Measurements from ENCODE around the gene B4GALT1.

Gene B4GALT1

GRCh38 chr9:33151601-33152000, 15.5 kb downstream of the B4GALT1 start:
- H3K36me3 Mint-ChIP-seq (ENCODE audit: insufficient read depth), result peaks cover 61% of the 10 kb centered on the region
- DNase-seq, result no peak
- H3K4me3 Mint-ChIP-seq, result peak overlapping the region; percentile 69 to 73
- H3K9me3 Mint-ChIP-seq, result no peaks in the 10 kb centered on the region
- peaks cover 73 to 82% of the 10 kb centered on the region in 2 donors for H3K4me1 Mint-ChIP-seq (ENCODE audit: low read depth in 2 of 2)
- no peaks in the 10 kb centered on the region for H3K27me3 Mint-ChIP-seq
- no peak for ATAC-seq (replicated peaks)
- H3K27ac Mint-ChIP-seq, result peak overlapping the region; percentile 91 to 98

- no peaks in the 10 kb centered on the region for H3K27me3 Mint-ChIP-seq
- H3K9me3 Mint-ChIP-seq, result no peaks in the 10 kb centered on the region
- peak; percentile 28 for ATAC-seq (replicated peaks)
- peaks cover 63% of the 10 kb centered on the region for H3K36me3 Mint-ChIP-seq (ENCODE audit: insufficient read depth)
- no peak for DNase-seq
- peaks cover 75 to 85% of the 10 kb centered on the region in 2 donors for H3K4me1 Mint-ChIP-seq (ENCODE audit: low read depth in 2 of 2)
- H3K4me3 Mint-ChIP-seq, result peak overlapping the region; percentile 1 to 73
- H3K27ac Mint-ChIP-seq, result peak overlapping the region in 1 of 2 donors; percentile 98
These were observed 16.1 kb downstream of the B4GALT1 start for GRCh38 chr9:33151007-33151557.

- H3K36me3 Mint-ChIP-seq (ENCODE audit: insufficient read depth), result peaks cover 64% of the 10 kb centered on the region
- H3K4me1 Mint-ChIP-seq (ENCODE audit: low read depth in 2 of 2), result peaks cover 69 to 72% of the 10 kb centered on the region in 2 donors
- H3K27ac Mint-ChIP-seq, result peak overlapping the region; percentile 66 to 98
- ATAC-seq (replicated peaks), result no peak
- no peaks in the 10 kb centered on the region for H3K9me3 Mint-ChIP-seq
- no peak for DNase-seq
- H3K27me3 Mint-ChIP-seq, result no peaks in the 10 kb centered on the region
- H3K4me3 Mint-ChIP-seq, result peak overlapping the region in 1 of 2 donors; percentile 27
These were observed 18.6 kb downstream of the B4GALT1 start for GRCh38 chr9:33148367-33149014.

GRCh38 chr9:33147416-33148169, 19.5 kb downstream of the B4GALT1 start:
- no peak for DNase-seq
- peak overlapping the region in 1 of 2 donors; percentile 56 for H3K4me3 Mint-ChIP-seq
- H3K4me1 Mint-ChIP-seq (ENCODE audit: low read depth in 2 of 2), result peaks cover 68% of the 10 kb centered on the region in 2 donors
- H3K27me3 Mint-ChIP-seq, result no peaks in the 10 kb centered on the region
- H3K9me3 Mint-ChIP-seq, result no peaks in the 10 kb centered on the region
- no peak for ATAC-seq (replicated peaks)
- H3K27ac Mint-ChIP-seq, result peak overlapping the region; percentile 66 to 98
- peaks cover 67% of the 10 kb centered on the region for H3K36me3 Mint-ChIP-seq (ENCODE audit: insufficient read depth)

GRCh38 chr9:33146298-33146697, 20.8 kb downstream of the B4GALT1 start:
- Mint-ChIP-seq H3K4me1 (ENCODE audit: low read depth in 2 of 2) (peaks cover 67 to 68% of the 10 kb centered on the region in 2 donors), H3K9me3 (no peaks in the 10 kb centered on the region), H3K27ac (peak overlapping the region; percentile 66 to 98), H3K4me3 (peak overlapping the region in 1 of 2 donors; percentile 56), H3K36me3 (ENCODE audit: insufficient read depth) (peaks cover 73% of the 10 kb centered on the region), H3K27me3 (no peaks in the 10 kb centered on the region)
- DNase-seq (no peak), ATAC-seq (replicated peaks) (no peak)

- H3K4me3 Mint-ChIP-seq, result peak overlapping the region; percentile 73
- peaks cover 67 to 71% of the 10 kb centered on the region in 2 donors for H3K4me1 Mint-ChIP-seq (ENCODE audit: low read depth in 2 of 2)
- ATAC-seq (replicated peaks), result no peak
- peak overlapping the region; percentile 66 to 98 for H3K27ac Mint-ChIP-seq
- peaks cover 77% of the 10 kb centered on the region for H3K36me3 Mint-ChIP-seq (ENCODE audit: insufficient read depth)
- no peaks in the 10 kb centered on the region for H3K9me3 Mint-ChIP-seq
- DNase-seq, result no peak
- H3K27me3 Mint-ChIP-seq, result no peaks in the 10 kb centered on the region
These were observed 22.6 kb downstream of the B4GALT1 start for GRCh38 chr9:33144551-33144950.

- Mint-ChIP-seq H3K4me1 (ENCODE audit: low read depth in 2 of 2) (peaks cover 73 to 78% of the 10 kb centered on the region in 2 donors), H3K4me3 (peak overlapping the region; percentile 73), H3K27ac (peak overlapping the region; percentile 66 to 98), H3K27me3 (no peaks in the 10 kb centered on the region), H3K9me3 (no peaks in the 10 kb centered on the region), H3K36me3 (ENCODE audit: insufficient read depth) (peaks cover 82% of the 10 kb centered on the region)
- DNase-seq, result no peak
- ATAC-seq (replicated peaks), result peak; percentile 26
These were observed 23.9 kb downstream of the B4GALT1 start for GRCh38 chr9:33143241-33143661.

- H3K9me3 Mint-ChIP-seq, result no peaks in the 10 kb centered on the region
- peak overlapping the region; percentile 73 to 80 for H3K4me3 Mint-ChIP-seq
- ATAC-seq (replicated peaks), result peak; percentile 48
- peaks cover 81% of the 10 kb centered on the region for H3K36me3 Mint-ChIP-seq (ENCODE audit: insufficient read depth)
- H3K27me3 Mint-ChIP-seq, result no peaks in the 10 kb centered on the region
- peak overlapping the region; percentile 66 to 98 for H3K27ac Mint-ChIP-seq
- H3K4me1 Mint-ChIP-seq (ENCODE audit: low read depth in 2 of 2), result peaks cover 76 to 81% of the 10 kb centered on the region in 2 donors
- peak in 1 of 3 experiments; percentile 35 for DNase-seq
These were observed 24.6 kb downstream of the B4GALT1 start for GRCh38 chr9:33142535-33142934.

- ATAC-seq (replicated peaks), result no peak
These were observed 26.5 kb downstream of the B4GALT1 start for GRCh38 chr9:33140401-33141360.

GRCh38 chr9:33139421-33140228, 27.5 kb downstream of the B4GALT1 start:
- no peak for DNase-seq
- Mint-ChIP-seq H3K27ac (peak overlapping the region; percentile 82 to 98), H3K9me3 (no peaks in the 10 kb centered on the region), H3K36me3 (ENCODE audit: insufficient read depth) (peaks cover 81% of the 10 kb centered on the region), H3K4me1 (ENCODE audit: low read depth in 2 of 2) (peaks cover 81 to 85% of the 10 kb centered on the region in 2 donors), H3K27me3 (no peaks in the 10 kb centered on the region), H3K4me3 (peak overlapping the region; percentile 59 to 68)
- ATAC-seq (replicated peaks), result no peak

More at GRCh38 chr9:33140401-33141360, 26.5 kb downstream of the B4GALT1 start:
- Mint-ChIP-seq H3K4me1 (ENCODE audit: low read depth in 2 of 2) (peaks cover 81 to 85% of the 10 kb centered on the region in 2 donors), H3K27me3 (no peaks in the 10 kb centered on the region), H3K27ac (peak overlapping the region; percentile 82 to 98), H3K4me3 (peak overlapping the region; percentile 73 to 80), H3K36me3 (ENCODE audit: insufficient read depth) (peaks cover 74% of the 10 kb centered on the region), H3K9me3 (no peaks in the 10 kb centered on the region)
- DNase-seq, result no peak

- H3K27me3 Mint-ChIP-seq, result no peaks in the 10 kb centered on the region
These were observed 28.4 kb downstream of the B4GALT1 start for GRCh38 chr9:33138768-33139167.

GRCh38 chr9:33137781-33138264, 29.3 kb downstream of the B4GALT1 start:
- peak overlapping the region; percentile 59 to 68 for H3K4me3 Mint-ChIP-seq
- H3K9me3 Mint-ChIP-seq, result no peaks in the 10 kb centered on the region
- peaks cover 85% of the 10 kb centered on the region for H3K36me3 Mint-ChIP-seq (ENCODE audit: insufficient read depth)
- ATAC-seq (replicated peaks), result peak; percentile 20
- H3K27ac Mint-ChIP-seq, result peak overlapping the region; percentile 82 to 98
- H3K4me1 Mint-ChIP-seq (ENCODE audit: low read depth in 2 of 2), result peaks cover 77 to 78% of the 10 kb centered on the region in 2 donors
- H3K27me3 Mint-ChIP-seq, result no peaks in the 10 kb centered on the region
- peak in 1 of 3 experiments; percentile 19 for DNase-seq

More at GRCh38 chr9:33138768-33139167, 28.4 kb downstream of the B4GALT1 start:
- Mint-ChIP-seq H3K27ac (peak overlapping the region; percentile 82 to 98), H3K36me3 (ENCODE audit: insufficient read depth) (peaks cover 81% of the 10 kb centered on the region), H3K4me1 (ENCODE audit: low read depth in 2 of 2) (peaks cover 76 to 80% of the 10 kb centered on the region in 2 donors), H3K4me3 (peak overlapping the region; percentile 59 to 68), H3K9me3 (no peaks in the 10 kb centered on the region)
- DNase-seq (no peak), ATAC-seq (replicated peaks) (no peak)
